ENCODE measurements around the gene NTRK2.

NTRK2 gene

GRCh38 chr9:84900421-84900820 lies 230.9 kb downstream of the NTRK2 start:
- DNase-seq = no peak

GRCh38 chr9:84903963-84904362 lies 234.4 kb downstream of the NTRK2 start:
- DNase-seq = no peak

- no peak for DNase-seq
Measured at GRCh38 chr9:84916769-84917168, 247.2 kb downstream of the NTRK2 start.

DNA sequence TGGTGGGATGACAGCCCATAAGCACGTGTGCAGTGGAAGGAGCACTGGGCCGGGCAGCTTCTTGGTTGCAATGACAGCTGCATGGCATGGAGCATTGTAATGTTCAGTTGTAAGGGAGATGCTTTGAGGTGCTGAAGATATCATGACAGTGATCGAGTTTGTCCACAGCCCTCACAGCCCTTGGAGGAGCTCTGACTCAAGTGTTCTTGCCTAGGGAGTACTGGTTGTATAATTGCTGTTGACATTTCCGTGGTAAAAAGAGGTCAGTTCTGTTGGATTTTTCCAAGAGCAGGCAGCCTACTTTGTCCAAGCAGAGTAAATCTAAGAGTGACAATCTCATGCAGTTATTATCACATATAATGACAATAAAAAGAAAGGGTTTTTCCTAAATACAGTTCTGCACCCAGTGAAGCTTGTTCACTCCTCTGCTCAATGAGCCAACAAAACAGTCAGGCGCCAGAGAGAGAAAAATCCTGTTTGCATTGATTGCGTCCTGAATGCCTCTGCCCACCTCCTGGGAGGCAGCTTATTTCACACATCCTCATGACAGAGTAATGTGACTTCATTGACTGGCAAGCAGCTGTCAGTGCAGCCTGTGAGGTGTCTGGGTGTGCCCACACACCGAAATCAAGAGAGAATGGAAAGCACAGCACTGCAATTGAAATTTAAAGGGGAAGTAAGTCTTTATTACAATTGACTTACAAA lies 248.0 kb downstream of the NTRK2 start:
- DNase-seq = no peak

- no peak for DNase-seq
Measured at GRCh38 chr9:84919440-84919839, 249.9 kb downstream of the NTRK2 start.

DNA sequence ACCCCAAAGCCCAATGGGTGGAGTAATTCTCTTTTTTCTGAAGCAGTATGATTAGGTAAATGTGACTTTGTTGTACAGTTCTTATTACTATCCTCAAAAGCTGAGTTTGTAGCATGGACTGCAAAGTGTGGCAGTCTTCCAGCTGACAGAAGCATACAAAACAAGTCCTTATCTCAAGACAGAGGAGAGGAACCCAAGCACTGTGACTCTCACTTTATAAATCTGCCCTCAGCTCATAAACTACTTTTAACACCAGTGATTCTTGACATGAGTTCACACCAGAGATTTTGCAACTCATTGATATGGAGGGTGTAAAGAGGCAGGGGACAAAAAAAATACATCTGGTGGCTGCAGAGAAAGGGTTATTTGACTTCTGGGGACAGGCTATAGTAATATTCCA lies 251.6 kb downstream of the NTRK2 start:
- no peak for DNase-seq

DNA sequence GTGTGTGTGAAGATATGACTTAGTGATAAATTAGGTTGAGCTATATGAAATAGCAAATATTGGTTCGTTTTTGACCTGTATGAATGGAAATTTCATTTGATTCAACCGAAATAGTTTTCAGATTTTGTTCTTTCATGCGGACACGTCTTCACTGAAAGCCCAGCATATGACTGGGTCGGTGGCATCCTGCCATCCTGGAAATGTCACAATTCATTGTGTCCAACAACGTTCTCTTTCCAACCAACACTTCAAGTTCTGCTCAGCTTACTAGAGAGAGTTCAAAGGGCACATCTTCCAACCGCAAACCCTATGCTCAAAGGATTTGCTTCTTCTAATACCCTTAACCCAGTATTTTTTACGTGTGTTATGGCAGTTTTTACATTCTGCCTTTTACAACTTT lies 252.5 kb downstream of the NTRK2 start:
- DNase-seq = no peak

DNA sequence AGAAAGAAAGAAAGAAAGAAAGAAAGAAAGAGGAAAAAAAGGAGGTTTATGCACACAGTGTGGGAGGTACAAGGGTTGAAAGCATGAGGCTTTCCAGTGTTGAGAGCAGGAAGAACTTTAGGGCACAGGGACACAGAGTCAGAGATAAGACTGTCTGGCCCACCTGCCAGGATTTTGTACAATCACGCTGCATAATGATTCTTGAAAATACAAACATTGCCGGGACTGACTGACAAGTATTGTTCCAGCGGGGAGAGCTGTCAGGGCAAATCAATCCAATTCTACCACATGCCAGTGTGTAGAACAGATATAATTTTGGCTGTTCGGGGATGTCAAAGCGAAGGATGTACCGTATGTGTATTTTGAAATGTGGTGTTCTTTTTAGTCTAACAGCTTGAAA lies 254.7 kb downstream of the NTRK2 start:
- no peak for DNase-seq

DNA sequence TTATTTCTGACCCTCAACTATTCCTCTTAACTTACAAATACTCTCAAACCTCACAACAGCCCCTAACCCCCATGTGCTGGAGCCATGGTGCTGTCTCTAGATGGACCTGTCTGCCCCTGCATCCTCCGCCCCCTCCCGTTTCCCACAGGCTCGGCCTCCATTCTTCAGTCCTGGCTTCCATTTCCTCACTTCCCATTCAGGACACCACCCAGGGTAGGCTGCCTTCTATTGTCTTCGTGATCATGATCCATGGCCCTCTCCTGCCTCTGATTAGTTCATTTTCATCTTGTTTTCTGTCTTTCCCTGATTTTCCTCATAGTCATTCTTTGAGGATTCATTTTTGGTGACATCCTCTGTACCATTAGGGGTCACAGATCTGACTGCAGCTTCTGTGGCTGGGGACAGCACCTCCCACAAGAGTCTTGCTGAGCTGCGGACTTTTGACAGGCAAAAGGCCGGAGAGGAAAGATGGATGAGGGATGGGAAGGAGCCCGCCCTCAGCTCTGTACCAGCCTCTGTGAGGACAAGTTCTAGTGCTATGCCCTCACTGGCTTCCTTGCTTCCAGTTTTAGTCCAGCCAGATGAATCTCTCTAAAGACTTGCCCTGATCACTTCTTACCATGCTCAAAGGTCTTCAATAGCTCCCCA lies 255.8 kb downstream of the NTRK2 start:
- no peak for DNase-seq

DNA sequence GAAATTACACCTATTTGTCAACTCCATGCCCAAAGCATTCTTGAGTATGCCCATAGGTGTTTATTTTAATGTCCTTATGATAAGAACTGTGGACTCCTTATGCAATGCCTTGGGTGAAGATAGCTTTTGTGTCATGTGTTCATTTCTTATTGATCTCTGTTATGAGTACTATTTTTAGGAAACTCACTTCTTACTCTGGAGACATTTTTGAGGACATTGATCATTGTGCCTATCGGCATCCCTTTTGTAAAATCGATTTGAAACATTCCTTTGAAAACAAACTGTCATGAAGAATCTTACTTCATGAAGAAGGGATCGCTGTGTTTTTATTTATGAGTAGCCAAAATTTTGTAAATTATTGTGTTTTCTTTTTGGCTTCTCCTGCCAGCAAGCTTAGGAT lies 257.3 kb downstream of the NTRK2 start:
- no peak for DNase-seq

DNA sequence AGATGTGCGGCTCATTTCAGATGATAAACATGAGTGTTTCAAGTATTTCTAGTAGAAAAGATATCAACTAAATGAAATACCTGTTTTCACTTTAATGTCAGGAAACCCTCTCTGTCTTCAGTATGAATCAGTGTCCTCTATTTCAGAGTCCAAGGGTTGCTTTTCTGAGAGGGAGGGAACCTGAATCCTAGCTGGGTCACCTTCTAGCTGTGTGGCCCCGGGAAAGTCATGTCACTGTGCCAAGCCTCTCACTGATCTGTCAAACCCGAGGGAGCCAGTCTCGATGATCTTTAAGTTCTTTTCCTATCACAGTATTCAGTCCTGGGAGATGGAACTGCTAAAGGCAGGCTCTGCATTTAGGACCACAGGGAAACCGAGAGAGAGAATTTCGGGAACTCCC lies 258.9 kb downstream of the NTRK2 start:
- no peak for DNase-seq

GRCh38 chr9:84929068-84929467 lies 259.5 kb downstream of the NTRK2 start:
- DNase-seq = no peak

GRCh38 chr9:84932915-84933527 lies 263.5 kb downstream of the NTRK2 start:
- DNase-seq = no peak

GRCh38 chr9:84935528-84936117 lies 266.1 kb downstream of the NTRK2 start:
- DNase-seq = no peak

DNA sequence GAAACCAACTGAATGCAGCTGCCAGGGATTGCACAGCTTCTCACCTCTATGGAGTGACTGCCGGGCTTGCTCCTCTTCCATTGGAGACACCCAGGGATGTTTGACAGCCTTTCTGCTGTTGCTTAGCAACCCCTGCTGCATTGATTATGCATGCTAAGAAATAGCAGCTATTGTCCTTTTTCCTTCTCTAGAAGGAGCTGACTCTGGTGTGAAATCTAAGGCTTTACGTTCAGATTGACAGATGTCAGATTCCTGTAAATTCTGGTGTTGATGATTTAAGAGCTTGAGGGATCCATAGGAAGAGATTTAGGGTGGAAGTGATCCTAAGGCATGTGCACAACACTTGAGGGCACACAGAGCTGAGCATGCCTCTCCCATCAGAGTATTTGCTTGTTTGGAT lies 267.7 kb downstream of the NTRK2 start:
- DNase-seq = no peak

DNA sequence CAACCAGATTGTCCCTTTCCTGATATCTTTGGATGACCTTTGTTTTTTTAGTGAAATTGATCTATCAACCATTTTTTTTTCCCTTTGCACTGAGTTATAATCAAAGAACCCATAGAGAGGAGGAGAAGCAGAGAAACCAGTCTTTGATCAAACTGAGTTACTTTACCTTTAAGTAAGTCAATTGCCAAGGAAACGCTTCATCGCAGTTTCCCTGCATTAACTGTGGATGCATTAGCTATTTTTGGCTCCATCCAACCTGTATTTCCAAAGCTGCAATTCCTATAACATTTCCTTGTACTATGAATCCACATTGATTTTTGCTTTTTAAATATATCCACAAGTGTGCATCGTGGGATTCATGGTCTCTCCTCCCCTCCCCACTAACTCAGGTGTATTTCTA lies 268.1 kb downstream of the NTRK2 start:
- no peak for DNase-seq

- DNase-seq = no peak
Measured at GRCh38 chr9:84939774-84940173, 270.2 kb downstream of the NTRK2 start.

- DNase-seq = no peak
Measured at GRCh38 chr9:84940294-84940693, 270.8 kb downstream of the NTRK2 start.

DNA sequence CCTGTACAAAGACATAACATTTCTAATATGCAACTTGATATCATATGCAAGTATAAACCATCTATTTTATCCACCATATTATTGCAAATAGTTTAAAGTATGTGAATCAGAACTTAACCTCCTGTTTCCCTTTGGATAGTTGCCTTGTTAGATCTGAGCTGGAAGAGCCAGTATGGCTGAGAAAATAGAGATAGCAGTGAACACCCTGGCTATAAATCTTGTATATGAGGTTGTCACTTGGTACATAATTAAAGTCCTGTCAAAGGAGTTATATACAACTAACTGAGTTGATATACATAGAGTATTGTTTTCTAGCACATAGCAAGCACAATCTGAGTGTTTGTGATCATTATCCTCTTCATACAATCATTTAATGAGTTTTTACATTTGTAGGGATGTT lies 272.3 kb downstream of the NTRK2 start:
- no peak for DNase-seq

GRCh38 chr9:84943482-84944050 lies 274.0 kb downstream of the NTRK2 start:
- no peak for DNase-seq

DNA sequence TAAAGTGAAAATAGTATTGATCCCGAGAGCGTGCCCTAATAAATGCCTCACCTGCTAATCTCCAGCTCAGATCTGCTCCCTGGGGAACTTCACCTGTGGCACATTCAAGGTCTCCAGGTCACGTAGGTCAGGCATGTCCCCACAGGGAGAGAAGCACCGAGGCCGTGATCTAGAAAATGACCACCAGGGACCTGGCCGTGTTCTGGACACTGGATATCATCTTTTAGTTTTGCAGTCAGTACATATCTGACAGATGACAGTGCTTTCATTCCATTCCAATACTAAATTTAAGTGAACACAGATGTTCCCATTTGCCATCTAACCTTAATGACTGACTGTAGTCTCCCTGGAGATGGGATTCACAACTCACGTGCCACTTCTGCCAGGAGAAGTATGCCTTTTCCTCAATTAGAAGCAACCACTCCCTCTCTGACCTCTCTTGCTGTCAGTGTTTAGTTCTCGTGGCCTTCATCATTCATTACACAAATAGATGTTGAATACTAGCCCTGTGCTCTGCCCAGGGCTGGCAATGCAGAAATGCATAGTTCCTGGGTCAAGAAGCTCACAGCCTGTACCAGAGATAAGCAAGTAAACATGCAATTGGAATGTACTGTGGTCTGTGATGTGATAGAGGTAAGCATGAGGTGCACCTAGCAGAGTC lies 276.5 kb downstream of the NTRK2 start:
- no peak for DNase-seq

GRCh38 chr9:84947412-84947972 lies 278.0 kb downstream of the NTRK2 start:
- DNase-seq = no peak

DNA sequence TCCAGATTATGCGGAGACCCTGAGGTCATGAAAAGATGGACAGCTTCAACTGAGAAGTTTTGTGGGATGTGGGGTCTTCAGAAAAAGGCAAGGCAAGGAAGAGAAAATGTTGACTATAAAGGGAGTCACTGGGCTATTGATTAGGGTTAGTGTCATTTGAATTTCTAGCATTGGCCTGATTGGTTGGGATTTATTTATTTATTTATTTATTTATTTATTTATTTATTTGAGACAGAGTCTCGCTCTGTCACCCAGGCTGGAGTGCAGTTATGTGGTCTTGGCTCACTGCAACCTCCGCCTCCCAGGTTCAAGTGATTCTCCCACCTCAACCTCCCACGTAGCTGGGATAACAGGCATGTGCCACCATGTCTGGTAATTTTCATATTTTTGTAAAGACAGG lies 279.7 kb downstream of the NTRK2 start:
- no peak for DNase-seq

Measured in CD4-positive, alpha-beta T cell treated with Interleukin-21 for 1 hour (primary cell).